Caki2 (cell line): ENCODE results near the gene NPPC. TPM values are rescaled to one million over a fixed set of nuclear protein-coding genes. Genes with fewer than 3 reads are reported as not detected.

ENCODE experiments used
- total RNA-seq: library from RNA; depleted of rRNA; stranded (reverse); fragments of >200 nt; shearing (Covaris generic); gene quantifications from 2 replicates; pipeline ENCODE4 v1.2.3, GENCODE V29; 2014; ENCODE audit warnings: low replicate concordance; rRNA removed

NPPC gene
- total RNA-seq, 1 experiment from 2014 or later, result not detected

Other genes with a start within 250 kb of the NPPC start
- 1,152 and 1,297 TPM in 2 replicates for gene PTMA, start 217.9 kb downstream of the NPPC start, total RNA-seq
- gene PDE6D, start 145.1 kb downstream of the NPPC start, total RNA-seq, result 44.9 and 45.4 TPM in 2 replicates
- gene COPS7B, start 140.0 kb downstream of the NPPC start, total RNA-seq, result 27.8 and 30.6 TPM in 2 replicates
- 20.2 and 20.3 TPM in 2 replicates for gene DIS3L2, start 35.3 kb upstream of the NPPC start, total RNA-seq